PC-3 (cell line): ENCODE results near the gene AATF. TPM values are rescaled to one million over a fixed set of nuclear protein-coding genes. Genes with fewer than 3 reads are reported as not detected.

ENCODE experiments used
- ATAC-seq: fragments of 200-7000 bp; cut with Tn5 transposase; 2 replicates; pipeline ENCODE4 v1.9.1; 2020; ENCODE audit warnings: mild to moderate bottlenecking, moderate library complexity
- BruUV-seq: library from RNA; stranded (reverse); fragments of 400-500 nt; replicated peaks from 2 replicates; lab custom pipeline; 2021; lab: Mats Ljungman, UMichigan
- CTCF ChIA-PET: fragments of 300-600 bp; sonication (Branson Sonifier 250); formaldehyde crosslinking; loops from one replicate; lab custom pipeline; 2022; ENCODE audit warnings: antibody characterized with exemption; lab: Charles Lee
- POLR2A ChIA-PET: fragments of 300-600 bp; sonication (Branson Sonifier 250); formaldehyde crosslinking; loops from one replicate; lab custom pipeline; 2022; ENCODE audit warnings: antibody characterized with exemption; ENCODE audit not compliant: unreplicated experiment; lab: Charles Lee
- DNase-seq: peaks from one replicate; pipeline ENCODE4 v3.0.0-alpha.2; 2015
- H2AFZ ChIP-seq: fragments of 300-600 bp; sonication (generic); 2 replicates; pipeline ENCODE4 v1.6.0; 2016; ENCODE audit warnings: antibody characterized with exemption, low read length
- H3F3A ChIP-seq: fragments of 300-600 bp; sonication (generic); one replicate; pipeline ENCODE4 v1.6.0; 2017; ENCODE audit warnings: antibody characterized with exemption, low read length, control low read depth, mild to moderate bottlenecking; ENCODE audit not compliant: unreplicated experiment
- H3K27ac ChIP-seq: fragments of 300-600 bp; sonication (generic); 2 replicates; pipeline ENCODE4 v1.5.1; 2016; ENCODE audit warnings: mild to moderate bottlenecking, low read length
- H3K27me3 ChIP-seq: fragments of 300-600 bp; sonication (generic); 2 replicates; pipeline ENCODE4 v1.6.1; 2016; ENCODE audit warnings: low read length, mixed read lengths
- H3K36me3 ChIP-seq: fragments of 300-600 bp; sonication (generic); 2 replicates; pipeline ENCODE4 v1.6.1; 2016; ENCODE audit warnings: low read depth, mixed run types, low read length, mixed read lengths
- H3K4me1 ChIP-seq: fragments of 300-600 bp; sonication (generic); 2 replicates; pipeline ENCODE4 v1.5.1; 2016; ENCODE audit warnings: low read length; ENCODE audit not compliant: insufficient read depth
- H3K4me2 ChIP-seq: fragments of 300-600 bp; sonication (generic); 2 replicates; pipeline ENCODE4 v1.6.0; 2016; ENCODE audit warnings: low read length
- H3K4me3 ChIP-seq: fragments of 300-600 bp; sonication (generic); 2 replicates; pipeline ENCODE4 v1.5.1; 2016; ENCODE audit warnings: mild to moderate bottlenecking, low read length, mixed read lengths
- H3K79me2 ChIP-seq: fragments of 300-600 bp; sonication (generic); 2 replicates; pipeline ENCODE4 v1.6.1; 2017; ENCODE audit warnings: low read length, mixed read lengths
- H3K9ac ChIP-seq: fragments of 300-600 bp; sonication (generic); 2 replicates; pipeline ENCODE4 v1.6.0; 2016; ENCODE audit warnings: mild to moderate bottlenecking, low read length
- H3K9me2 ChIP-seq: fragments of 300-600 bp; sonication (generic); replicated peaks from 2 replicates; pipeline ENCODE4 v1.6.1; 2016; ENCODE audit warnings: mixed run types, low read length, mixed read lengths
- H3K9me3 ChIP-seq: fragments of 300-600 bp; sonication (generic); 2 replicates; pipeline ENCODE4 v1.6.1; 2016; ENCODE audit warnings: low read length, mixed read lengths
- H4K20me1 ChIP-seq: fragments of 300-600 bp; sonication (generic); 2 replicates; pipeline ENCODE4 v1.6.1; 2016; ENCODE audit warnings: low read length, mixed read lengths
- CTCF ChIP-seq: fragments of 300-600 bp; sonication (generic); conservative IDR thresholded peaks from 2 replicates; pipeline ENCODE4 v1.5.1; 2017; ENCODE audit warnings: antibody characterized with exemption, low read depth, mild to moderate bottlenecking, low read length
- EZH2 ChIP-seq: fragments of 300-600 bp; sonication (generic); IDR thresholded peaks from one replicate; pipeline ENCODE4 v1.6.1; 2017; ENCODE audit warnings: antibody characterized with exemption, mild to moderate bottlenecking, low read length; ENCODE audit not compliant: unreplicated experiment
- EZH2phosphoT487 ChIP-seq: fragments of 300-600 bp; sonication (generic); IDR thresholded peaks from 2 replicates; pipeline ENCODE4 v1.6.1; 2018; ENCODE audit warnings: mild to moderate bottlenecking, antibody characterized with exemption, low read length, borderline replicate concordance
- intact Hi-C: fragments of 100-400 bp; cut with micrococcal nuclease; formaldehyde crosslinking; loops from 2 replicates; pipeline ENCODE4 v1.9.0; 2023
- total RNA-seq: library from RNA; depleted of rRNA; stranded (reverse); fragments of >200 nt; gene quantifications from 2 replicates; pipeline ENCODE4 v1.2.3, GENCODE V29; 2014

AATF gene
- total RNA-seq, 1 experiment from 2014 or later: 25.5 TPM

GRCh38 chr17:36943250-36944191, 5.2 kb upstream of the AATF start:
- Histone ChIP-seq H3K27me3 (peaks cover 45% of the 10 kb centered on the region), H3K79me2 (no peaks in the 10 kb centered on the region), H3K4me2 (no peak overlapping the region), H3K4me3 (no peak overlapping the region), H3K9ac (no peak overlapping the region), H3K9me3 (no peaks in the 10 kb centered on the region), H3K27ac (no peak overlapping the region), H3K4me1 (peaks cover 3% of the 10 kb centered on the region; the same call in 1 of the 2 replicates), H3K36me3 (no peaks in the 10 kb centered on the region), H4K20me1 (no peaks in the 10 kb centered on the region), H3F3A (no peaks in the 10 kb centered on the region), H3K9me2 (no peaks in the 10 kb centered on the region), H2AFZ (no peak overlapping the region)
- ATAC-seq (no peak), DNase-seq (no peak)
- POLR2A ChIA-PET: no interaction called here
- BruUV-seq: no TSS peak
- CTCF ChIA-PET: no interaction called here
- TF ChIP-seq EZH2phosphoT487: no peak
- no peak for TF ChIP-seq EZH2
- no peak for TF ChIP-seq CTCF
- intact Hi-C loops: no loop called here

GRCh38 chr17:36944553-36944952, 4.2 kb upstream of the AATF start:
- BruUV-seq: no TSS peak
- CTCF ChIA-PET: interaction anchor here (0.6 kb wide), 1 partner anchor 38 kb away, joined by 5 read pairs; no protein-coding TSS in a partner anchor
- no peak overlapping the region for H3K27ac ChIP-seq

More at GRCh38 chr17:36944553-36944952, 4.2 kb upstream of the AATF start:
- no peak overlapping the region for H3K4me2 ChIP-seq
- no peaks in the 10 kb centered on the region for H3K9me3 ChIP-seq
- peaks cover 7% of the 10 kb centered on the region for H3K79me2 ChIP-seq
- H4K20me1 ChIP-seq: peaks cover 3% of the 10 kb centered on the region
- no peak overlapping the region for H2AFZ ChIP-seq
- H3K4me3 ChIP-seq: no peak overlapping the region
- TF ChIP-seq EZH2phosphoT487: no peak
- no peak for TF ChIP-seq CTCF
- TF ChIP-seq EZH2: no peak
- POLR2A ChIA-PET: no interaction called here
- H3K27me3 ChIP-seq: peaks cover 35% of the 10 kb centered on the region
- no peaks in the 10 kb centered on the region for H3K9me2 ChIP-seq
- no peak for DNase-seq
- no peak overlapping the region for H3K9ac ChIP-seq
- H3K36me3 ChIP-seq: no peaks in the 10 kb centered on the region
- no peaks in the 10 kb centered on the region for H3F3A ChIP-seq
- peaks cover 4% of the 10 kb centered on the region; the same call in 1 of the 2 replicates for H3K4me1 ChIP-seq
- ATAC-seq: no peak
- intact Hi-C loops: no loop called here
